HG03175 (cell line): ENCODE measurements around the gene C1D.
A peak's percentile ranks its signal among the peaks of the same experiment; 100 is the strongest.
"Not testable (repeated sequence)": the region's sequence is repeated elsewhere in the genome, so short reads cannot be mapped to it uniquely, and the experiment has no call there.

Experiments used
- ATAC-seq: cut with Tn5 transposase; IDR thresholded peaks from one replicate; pipeline ENCODE4 v1.9.1; 2021; ENCODE audit warnings: mild to moderate bottlenecking, moderate library complexity; ENCODE audit not compliant: unreplicated experiment

Gene C1D, protein sequence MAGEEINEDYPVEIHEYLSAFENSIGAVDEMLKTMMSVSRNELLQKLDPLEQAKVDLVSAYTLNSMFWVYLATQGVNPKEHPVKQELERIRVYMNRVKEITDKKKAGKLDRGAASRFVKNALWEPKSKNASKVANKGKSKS

DNA sequence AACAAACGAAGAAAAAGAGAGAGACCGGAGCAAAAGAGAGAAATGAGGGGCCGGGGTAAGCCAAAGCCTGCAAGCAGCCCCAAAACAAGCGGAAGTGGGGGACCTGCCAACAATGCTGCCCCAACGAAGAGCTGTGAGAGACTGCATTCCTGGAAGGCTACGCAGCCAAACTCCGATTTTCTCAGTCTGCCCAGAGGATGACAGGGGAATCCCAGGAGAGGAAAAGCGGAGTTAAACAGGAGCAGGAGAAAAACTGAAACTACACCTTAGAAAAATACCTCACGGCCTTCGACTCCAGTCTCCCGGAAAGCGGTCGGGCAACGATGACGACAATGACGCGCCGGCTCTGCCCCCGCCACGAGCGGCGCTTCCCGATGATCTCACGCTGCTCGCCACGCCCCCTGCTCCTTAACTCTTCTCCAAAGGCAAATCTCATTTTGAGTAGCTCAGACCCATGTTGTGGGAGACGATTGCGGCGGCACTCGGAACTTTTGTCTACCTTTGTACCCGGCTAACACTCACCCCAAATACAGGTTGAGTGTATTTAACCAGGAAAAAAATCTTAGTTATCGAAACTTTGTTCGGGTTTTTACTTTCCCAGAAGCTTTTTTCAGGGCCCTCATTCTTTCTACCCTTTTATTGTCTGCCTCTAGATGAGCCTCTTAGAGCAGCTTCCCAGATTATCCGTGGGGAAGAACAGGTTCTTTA is at the start of gene C1D:
Gene C1D, minus strand, starts transcription at position 325 of the 708 bp plus-strand sequence. CDS start 15,694 bp downstream, outside the sequence.
- ATAC-seq, result peak; percentile 96

DNA sequence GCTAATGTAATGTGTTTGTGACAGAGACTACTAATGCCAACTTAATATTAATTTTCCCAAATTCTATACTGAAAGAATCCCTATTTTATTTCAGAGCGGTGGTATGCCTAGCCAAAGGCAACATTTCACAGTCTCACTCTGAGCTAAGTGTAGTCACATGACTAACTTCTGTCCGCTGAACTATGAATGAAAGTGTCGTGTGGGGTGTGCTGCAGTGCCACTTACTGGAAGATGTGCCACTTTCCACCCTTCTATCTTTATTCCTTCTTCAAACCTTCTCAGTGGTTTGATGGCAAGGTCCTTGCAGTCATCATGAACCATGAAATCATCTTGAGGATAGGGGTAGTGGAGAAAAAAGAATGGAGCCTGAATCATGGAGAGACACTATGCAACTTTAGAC is 47.3 kb upstream of the C1D start:
- peak; percentile 93 for ATAC-seq

DNA sequence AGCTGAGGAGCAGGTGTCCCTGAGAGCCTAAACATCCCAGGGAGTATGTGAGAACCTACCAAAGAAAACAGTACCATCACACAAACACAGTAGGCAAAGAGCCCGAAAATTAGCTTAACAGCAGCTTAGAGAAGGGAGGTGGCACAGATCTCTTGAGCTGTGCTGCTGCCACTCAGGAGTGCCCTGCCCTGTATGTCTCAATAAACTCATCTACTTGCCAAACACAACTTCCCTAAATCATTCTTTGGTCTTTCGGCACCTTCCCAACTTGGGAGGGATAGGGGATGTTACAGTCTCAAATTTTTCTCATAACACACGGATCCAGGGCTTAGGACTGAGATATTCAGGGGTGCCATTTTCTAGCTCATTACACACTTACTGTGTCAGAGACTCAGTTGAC is 45.3 kb upstream of the C1D start:
- ATAC-seq, result no peak

DNA sequence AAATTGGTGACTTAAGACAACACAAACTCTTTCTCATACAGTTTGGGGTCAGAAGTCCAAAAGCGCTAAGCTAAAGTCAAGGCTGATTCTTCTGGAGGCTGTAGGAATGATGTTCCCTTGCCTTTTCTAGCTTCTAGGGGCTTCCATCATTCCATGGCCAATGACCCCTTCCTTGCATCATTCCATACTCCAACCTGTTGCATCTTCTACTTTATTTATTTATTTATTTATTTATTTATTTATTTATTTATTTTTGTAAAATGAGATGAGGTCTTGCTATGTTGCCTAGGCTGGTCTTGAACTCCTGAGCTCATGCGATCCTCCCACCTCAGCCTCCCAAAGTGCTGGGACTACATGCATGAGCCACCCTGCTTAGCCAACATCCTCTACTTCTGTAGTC is 44.7 kb upstream of the C1D start:
- ATAC-seq, result no peak

DNA sequence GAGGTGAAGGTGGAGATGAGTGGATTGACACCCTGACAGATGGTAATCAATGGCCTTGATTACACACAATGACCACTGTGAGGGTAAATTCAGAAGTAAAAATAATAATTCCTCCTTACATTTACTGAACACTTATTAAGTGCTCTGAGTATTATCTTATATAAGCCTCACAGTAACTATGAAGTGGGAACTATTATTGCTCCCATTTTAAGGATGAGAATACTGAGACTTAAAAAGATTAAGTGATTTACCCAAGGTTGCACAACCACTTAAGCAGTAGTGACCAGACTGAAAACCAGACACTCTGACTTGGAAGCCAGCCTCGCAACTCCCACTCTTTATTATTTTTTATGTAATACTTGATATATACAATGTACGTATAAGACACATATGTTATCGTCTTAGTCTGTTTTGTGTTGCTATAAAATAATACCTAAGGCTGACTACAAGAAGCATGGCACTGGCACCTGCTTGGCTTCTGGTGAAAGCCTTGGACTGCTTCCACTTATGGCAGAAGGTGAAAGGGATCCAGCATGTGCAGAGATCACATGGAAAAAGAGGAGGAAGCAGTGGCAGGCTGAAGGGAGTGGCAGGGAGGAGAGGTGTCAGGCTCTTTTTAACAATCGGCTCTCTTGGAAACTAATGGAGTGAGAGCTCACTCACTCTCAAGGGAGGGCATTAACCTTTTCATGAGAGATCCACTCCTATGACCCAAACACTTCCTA is 41.5 kb upstream of the C1D start:
- ATAC-seq, result no peak

DNA sequence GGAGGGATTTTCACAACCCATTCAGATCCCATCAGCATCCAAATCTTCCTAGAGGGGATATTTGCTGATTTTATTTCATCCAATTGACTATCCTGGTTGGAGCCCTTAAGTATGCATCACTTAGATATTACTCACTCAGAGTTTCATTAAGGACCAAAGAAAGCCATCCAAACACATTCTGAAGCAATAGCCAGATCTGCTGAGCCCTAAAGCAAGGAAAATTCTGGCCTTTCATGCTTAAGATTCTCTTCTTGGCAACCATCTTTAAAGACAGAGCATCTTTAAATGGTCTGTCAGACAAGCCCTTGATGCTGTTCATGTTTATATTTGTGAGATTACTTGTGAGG is 40.9 kb upstream of the C1D start:
- no peak for ATAC-seq

DNA sequence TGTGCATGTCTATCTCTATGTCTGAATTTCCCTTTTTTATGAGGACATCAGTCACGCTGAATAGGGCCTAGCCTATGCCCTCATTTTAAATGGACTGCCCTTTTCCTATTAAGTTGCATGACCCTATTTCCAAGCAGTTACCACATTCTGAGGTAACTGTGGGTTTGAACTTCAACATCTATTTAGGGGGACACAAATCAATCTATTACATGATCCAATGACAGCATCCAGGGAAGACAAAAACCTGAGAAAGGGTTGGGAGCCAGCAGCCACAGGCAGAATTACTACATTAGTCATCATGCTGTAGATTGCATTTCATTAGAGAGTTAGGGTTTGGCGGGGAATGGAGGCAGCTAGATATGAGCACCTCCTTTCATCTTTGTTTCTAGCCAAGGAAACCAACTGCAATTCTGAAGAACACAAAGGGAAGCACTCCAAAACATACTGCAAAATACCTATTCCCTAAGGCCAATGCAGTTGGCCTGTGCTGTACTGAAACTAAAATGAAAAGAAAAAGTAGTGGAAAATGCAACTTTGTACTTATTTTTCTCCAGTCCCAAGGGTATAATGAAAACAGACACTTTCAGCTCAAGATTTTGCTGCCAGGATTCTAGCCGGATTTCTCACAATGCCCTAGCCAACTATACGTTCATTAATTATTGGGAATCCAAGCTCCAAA is 40.4 kb upstream of the C1D start:
- no peak for ATAC-seq

DNA sequence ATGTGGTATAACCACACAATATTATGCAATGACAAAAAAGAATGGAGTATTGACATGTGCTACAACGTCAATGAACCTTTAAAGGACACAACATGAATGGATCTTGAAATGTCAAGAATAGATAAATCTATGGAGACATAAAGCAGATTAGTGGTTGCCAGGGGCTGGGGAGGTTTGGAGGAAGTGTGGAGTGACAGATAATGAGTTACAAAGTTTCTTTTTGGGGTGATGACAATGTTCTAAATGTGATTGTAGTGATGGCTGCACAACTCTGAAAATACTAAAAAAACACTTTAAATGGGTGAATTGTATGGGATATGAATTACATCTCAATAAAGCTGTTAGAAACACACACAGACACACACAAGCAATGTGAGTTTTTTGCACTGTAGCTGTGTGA is 37.4 kb upstream of the C1D start:
- no peak for ATAC-seq

DNA sequence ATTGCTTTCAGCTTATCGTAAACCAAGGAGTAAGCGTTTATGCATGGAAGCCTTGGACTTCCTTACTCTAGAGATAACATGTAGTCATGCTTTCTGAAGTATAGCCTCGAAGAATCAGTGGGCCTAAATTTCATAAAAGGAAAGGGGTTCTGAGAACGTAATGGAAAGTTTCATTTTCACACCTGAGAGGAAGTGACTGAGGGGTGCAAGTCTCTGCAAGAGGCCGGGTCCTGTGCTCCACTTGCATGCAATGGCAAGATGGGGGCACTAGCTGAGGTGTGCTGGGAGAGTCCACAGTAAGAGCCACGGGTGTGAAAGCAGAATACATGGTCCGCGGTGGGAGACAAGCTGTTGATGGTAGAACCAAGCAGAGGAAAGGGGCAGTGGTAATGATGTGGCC is 36.5 kb upstream of the C1D start:
- no peak for ATAC-seq

DNA sequence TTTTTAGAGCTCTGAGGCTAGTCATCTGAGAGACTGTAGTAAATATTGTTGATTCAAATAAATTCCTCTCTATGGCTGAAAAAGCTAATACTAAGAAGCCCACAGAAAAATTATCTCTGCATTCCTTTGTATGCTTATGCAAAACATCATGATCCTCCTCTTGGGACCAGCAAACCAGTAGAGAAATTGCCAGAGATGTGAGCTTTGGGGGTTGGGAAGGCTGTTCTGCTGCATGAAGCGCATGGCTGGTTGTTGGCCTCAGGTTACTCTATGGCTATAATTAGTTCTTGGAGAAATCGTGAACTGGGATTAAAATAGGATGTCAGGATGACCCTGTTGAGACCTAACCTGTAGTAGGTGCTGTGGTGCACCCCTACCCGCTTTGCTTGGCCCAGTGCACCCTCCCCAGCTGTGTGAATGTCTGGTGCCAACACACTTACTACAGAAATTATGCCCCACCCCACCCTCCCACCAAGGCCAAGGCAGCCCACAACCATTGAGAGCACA is 35.5 kb upstream of the C1D start:
- ATAC-seq, result no peak

DNA sequence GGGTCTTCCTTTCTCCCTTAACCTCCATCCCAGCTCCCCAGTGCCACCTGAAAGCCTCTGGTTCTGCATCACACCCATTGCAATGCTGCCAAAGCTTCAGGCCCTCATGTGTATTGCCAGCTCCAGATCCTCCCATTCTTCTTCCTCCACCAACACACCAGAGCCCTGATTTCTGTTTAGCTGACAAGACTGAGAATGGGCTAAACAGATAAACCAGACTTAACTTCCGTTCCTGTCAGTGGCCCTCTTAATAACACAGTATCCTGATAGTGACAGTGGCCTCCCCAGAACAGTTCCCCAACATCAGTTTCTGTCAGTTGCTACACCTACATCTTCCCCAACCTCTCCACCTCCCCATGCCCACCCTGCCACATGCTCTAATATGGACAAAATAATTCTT is 31.3 kb upstream of the C1D start:
- no peak for ATAC-seq

DNA sequence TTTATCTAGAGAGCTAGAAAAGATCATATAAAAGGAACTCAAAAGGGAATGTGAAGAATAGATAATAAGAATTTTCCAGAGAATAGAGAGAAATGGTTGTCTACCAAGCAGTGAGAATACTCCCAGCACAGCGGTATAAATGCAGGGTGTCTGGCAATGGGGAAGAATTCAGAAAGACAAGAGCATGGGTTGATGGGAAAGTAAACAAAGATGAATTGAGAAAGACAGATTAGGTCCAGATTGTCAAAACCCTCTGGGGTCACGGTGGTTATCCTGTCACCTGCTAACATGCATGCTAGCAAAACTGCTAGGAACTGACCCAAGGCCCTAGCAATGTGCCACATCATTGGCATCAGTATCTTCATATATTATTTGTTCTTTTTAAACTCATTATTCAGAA is 30.8 kb upstream of the C1D start:
- ATAC-seq, result no peak

DNA sequence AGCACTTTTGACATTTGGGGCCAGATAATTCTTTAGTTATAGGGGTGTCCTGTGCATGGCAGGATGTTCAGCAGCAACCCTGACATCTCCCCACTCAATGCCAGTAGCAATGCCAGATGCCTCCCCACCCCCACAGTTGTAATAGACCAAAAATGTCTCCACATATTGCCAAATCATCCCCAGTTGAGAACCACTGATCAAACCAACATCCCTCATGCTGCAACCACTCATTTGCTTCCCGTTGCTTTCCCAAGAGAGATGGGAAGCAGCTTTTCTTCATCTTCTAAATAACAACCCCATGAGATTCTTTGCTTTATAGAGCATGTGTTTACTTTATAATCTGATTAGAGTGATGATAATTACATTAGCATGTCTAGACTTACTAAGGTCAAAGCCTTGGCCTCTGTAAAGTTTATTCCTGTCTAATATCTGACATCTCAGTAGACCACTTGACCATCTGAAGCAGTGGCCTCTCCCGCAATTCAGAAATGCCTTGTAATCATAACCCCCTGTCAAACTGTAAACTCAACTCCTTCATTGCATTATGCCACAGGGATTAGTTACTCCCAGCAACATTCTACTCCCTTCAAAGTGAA is 28.7 kb upstream of the C1D start:
- ATAC-seq, result no peak

DNA sequence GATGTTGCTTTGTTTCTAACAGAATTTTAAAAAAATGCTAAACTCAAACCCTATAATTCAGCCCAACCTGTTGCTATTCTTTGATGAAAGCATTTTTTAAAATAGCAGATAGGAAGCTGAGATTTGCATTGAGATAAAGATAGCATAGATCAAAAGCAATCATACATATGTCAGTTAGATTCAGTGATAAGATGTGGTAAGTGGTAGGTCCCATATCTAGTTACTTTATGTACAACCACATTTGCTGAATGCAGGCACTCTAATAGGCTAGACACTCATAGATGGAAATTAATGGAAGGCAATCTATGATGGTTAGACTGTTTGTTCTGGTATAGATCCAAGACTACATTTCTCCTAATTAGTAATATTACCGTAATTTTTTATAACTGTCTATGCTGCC is 27.2 kb upstream of the C1D start:
- ATAC-seq, result no peak

DNA sequence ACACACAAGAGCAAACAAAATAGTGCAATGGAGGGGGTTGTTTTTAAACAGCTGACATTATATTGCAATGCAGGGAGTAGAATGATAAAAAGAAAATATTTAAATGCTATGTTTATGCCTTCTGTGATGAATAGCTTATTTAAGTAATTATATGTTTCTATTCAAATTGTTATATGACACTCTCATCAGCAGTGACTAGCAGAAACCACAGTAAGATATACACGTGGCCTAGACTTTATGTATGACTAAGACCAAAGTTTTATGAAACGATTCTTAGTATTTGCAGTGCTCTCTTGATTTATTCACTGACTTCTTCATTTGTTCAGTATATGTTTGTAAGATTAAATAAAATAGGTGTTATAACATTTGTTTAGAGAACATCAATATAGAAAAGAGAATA is 26.1 kb upstream of the C1D start:
- no peak for ATAC-seq

DNA sequence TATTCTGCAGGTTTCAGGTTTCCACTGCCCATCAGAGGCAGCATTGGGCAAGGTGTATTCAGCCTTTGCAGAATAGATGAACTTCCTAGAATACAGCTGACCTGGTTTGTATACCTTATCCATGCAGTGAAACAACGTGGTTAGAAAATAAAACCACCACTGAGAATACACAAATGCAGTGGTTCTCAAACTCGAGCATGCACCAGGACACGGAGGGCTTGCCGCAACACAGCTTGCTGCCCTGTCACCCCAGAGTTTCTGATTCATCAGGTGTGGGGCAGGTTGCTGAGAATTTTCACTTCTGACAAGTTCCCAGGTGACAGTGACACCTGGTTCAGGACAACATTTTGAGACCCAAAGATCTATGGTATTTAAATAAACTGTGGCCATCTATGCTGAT is 23.4 kb upstream of the C1D start:
- ATAC-seq, result no peak

DNA sequence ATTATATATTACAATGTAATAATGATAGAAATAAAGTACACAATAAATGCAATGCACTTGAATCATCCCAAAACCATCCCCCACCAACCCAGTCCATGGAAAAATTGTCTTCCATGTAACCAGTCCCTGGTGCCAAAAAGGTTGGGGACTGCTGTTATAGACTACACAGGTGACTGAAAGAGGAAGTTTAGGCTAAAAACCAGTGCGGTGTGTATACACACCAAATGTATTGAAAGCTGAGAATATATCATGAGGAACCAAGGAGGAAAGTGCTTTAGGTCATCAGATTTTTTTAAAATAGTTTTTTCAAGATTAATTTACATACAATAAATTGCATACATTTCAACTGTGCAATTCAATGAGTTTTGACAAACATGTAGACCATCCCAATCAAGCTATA is 20.5 kb upstream of the C1D start:
- ATAC-seq, result peak; percentile 76

DNA sequence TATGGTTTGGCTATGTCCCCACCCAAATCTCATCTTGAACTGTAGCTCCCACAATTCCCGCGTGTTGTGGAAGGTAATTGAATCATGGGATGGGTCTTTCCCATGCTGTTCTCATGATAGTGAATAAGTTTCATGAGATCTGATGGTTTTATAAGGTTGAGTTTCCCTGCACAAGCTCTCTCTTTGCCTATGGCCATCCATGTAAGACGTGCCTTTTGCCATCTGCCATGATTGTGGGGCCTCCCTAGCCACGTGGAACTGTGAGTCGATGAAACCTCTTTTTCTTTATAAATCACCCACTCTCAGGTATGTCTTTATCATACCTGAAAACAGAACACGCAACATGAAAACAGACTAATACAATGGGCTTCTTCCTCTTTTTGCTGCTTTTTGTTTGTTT is 11.2 kb upstream of the C1D start:
- no peak for ATAC-seq

DNA sequence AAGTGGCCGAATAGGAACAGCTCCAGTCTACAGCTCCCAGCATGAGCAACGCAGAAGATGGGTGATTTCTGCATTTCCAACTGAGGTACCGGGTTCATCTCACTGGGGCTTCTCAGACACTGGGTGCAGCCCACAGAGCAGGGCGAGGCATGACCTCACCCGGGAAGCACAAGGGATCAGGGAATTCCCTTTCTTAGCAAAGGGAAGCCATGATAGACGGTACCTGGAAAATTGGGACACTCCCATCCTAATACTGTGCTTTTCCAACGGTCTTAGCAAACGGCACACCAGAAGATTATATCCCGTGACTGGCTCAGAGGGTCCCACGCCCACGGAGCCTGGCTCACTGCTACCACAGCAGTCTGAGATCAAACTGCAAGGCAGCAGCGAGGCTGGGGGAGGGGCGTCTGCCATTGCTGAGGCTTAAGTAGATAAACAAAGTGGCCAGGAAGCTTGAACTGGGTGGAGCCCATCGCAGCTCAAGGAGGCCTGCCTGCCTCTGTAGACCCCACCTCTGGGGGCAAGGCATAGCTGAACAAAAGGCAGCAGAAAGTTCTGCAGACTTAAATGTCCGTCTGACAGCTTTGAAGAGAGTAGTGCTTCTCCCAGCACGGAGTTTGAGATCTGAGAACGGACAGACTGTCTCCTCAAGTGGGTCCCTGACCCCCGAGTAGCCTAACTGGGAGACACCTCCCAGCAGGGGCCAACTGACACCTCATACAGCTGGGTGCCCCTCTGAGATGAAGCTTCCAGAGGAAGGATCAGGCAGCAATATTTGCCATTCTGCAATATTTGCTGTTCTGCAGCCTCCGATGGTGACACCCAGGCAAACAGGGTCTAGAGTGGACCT is 1.2 kb upstream of the C1D start:
- ATAC-seq, result not testable (repeated sequence)

DNA sequence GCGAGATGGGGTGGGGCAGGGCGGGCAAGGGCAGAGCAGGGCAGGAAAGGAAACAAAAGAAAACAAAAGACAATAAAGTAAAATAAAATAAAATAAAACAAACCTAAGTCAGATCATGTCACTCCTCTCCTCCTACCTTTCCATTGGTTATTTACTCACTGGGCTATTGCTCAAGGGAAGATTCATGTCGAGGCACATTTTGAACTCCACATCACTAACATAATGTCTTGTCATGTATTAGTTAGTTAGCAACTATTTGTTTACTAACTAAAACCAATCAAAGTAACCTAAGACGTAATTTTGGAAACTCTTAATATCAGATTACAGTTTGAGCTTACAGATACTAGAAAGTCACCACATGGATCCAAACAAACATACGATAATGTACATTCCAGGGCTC is 2.2 kb downstream of the C1D start:
- no peak for ATAC-seq
